Suprapubic skin (tissue), 4 donors: ENCODE data around the gene SFT2D3.

Experiments
- EP300 ChIP-seq: sonication (generic); formaldehyde crosslinking; IDR thresholded peaks from one replicate; pipeline ENCODE4 v1.6.1; 2017; ENCODE audit warnings: antibody characterized with exemption
- POLR2A ChIP-seq, 2 donors: fragments of 450-650 bp; IDR thresholded peaks; one replicate each; pipeline ENCODE4 v1.6.1; 2017; ENCODE audit warnings: antibody characterized with exemption in 2 of 2, mild to moderate bottlenecking in 2 of 2, moderate library complexity in 2 of 2
- POLR2AphosphoS5 ChIP-seq, 3 donors: sonication (generic); formaldehyde crosslinking; IDR thresholded peaks; one replicate each; pipeline ENCODE4 v1.6.1; 2017; ENCODE audit warnings: antibody characterized with exemption in 3 of 3
- TF ChIP-seq, protein P1 (sequence below), 2 donors: fragments of 200-600 bp in 1 of 2; fragments of 450-650 bp in 1 of 2; sonication (generic) in 1 of 2; IDR thresholded peaks; one replicate each; pipeline ENCODE4 v1.5.1; 2016 to 2019; ENCODE audit warnings: antibody characterized with exemption in 2 of 2, mild to moderate bottlenecking in 1 of 2, moderate library complexity in 1 of 2

GRCh38 chr2:127701651-127702394 lies 526 bp downstream of the SFT2D3 start:
- TF ChIP-seq, protein P1, sequence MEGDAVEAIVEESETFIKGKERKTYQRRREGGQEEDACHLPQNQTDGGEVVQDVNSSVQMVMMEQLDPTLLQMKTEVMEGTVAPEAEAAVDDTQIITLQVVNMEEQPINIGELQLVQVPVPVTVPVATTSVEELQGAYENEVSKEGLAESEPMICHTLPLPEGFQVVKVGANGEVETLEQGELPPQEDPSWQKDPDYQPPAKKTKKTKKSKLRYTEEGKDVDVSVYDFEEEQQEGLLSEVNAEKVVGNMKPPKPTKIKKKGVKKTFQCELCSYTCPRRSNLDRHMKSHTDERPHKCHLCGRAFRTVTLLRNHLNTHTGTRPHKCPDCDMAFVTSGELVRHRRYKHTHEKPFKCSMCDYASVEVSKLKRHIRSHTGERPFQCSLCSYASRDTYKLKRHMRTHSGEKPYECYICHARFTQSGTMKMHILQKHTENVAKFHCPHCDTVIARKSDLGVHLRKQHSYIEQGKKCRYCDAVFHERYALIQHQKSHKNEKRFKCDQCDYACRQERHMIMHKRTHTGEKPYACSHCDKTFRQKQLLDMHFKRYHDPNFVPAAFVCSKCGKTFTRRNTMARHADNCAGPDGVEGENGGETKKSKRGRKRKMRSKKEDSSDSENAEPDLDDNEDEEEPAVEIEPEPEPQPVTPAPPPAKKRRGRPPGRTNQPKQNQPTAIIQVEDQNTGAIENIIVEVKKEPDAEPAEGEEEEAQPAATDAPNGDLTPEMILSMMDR (IDR thresholded peaks at IDR 0.05), result peak; percentile 6 to 33
- TF ChIP-seq POLR2AphosphoS5 (IDR thresholded peaks at IDR 0.05) (peak in 2 of 3 donors; percentile 44 to 71), POLR2A (IDR thresholded peaks at IDR 0.05) (no peak), EP300 (no peak)
